ENCODE data around the gene GPT2. TPM values are rescaled to one million over a fixed set of nuclear protein-coding genes. Genes with fewer than 3 reads are reported as not detected.
A peak's percentile ranks its signal among the peaks of the same experiment; 100 is the strongest.

GPT2 gene
- total RNA-seq, 2 donors from 2014 or later = 49.8 to 64.6 TPM

GRCh38 chr16:46850619-46851555 lies 33.3 kb upstream of the GPT2 start:
- Histone ChIP-seq H3K27me3 (replicated peaks; ENCODE audit: insufficient read depth) (no peaks in the 10 kb centered on the region), H3K36me3 (no peaks in the 10 kb centered on the region), H3K4me3 (no peak overlapping the region), H3K4me1 (replicated peaks) (no peaks in the 10 kb centered on the region), H3K27ac (no peak overlapping the region), H3K9me3 (no peaks in the 10 kb centered on the region)
- 80% methylated on average over 5 of the region's 5 CpGs for WGBS
- DNase-seq (ENCODE audit: low spot score) = no peak
- TF ChIP-seq POLR2AphosphoS5 (IDR thresholded peaks at IDR 0.05) (no peak), POLR2A (IDR thresholded peaks at IDR 0.05) (no peak)
- TF ChIP-seq, protein P1, sequence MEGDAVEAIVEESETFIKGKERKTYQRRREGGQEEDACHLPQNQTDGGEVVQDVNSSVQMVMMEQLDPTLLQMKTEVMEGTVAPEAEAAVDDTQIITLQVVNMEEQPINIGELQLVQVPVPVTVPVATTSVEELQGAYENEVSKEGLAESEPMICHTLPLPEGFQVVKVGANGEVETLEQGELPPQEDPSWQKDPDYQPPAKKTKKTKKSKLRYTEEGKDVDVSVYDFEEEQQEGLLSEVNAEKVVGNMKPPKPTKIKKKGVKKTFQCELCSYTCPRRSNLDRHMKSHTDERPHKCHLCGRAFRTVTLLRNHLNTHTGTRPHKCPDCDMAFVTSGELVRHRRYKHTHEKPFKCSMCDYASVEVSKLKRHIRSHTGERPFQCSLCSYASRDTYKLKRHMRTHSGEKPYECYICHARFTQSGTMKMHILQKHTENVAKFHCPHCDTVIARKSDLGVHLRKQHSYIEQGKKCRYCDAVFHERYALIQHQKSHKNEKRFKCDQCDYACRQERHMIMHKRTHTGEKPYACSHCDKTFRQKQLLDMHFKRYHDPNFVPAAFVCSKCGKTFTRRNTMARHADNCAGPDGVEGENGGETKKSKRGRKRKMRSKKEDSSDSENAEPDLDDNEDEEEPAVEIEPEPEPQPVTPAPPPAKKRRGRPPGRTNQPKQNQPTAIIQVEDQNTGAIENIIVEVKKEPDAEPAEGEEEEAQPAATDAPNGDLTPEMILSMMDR (IDR thresholded peaks at IDR 0.05) = no peak
- intact Hi-C loops (cut with DNase I) = no loop called here

- WGBS = 71% methylated on average over 3 of the region's 3 CpGs
- intact Hi-C loops (cut with DNase I) = no loop called here
- no peaks in the 10 kb centered on the region for H3K27me3 ChIP-seq (replicated peaks; ENCODE audit: insufficient read depth)
Measured at GRCh38 chr16:46852130-46852529, 32.0 kb upstream of the GPT2 start.

GRCh38 chr16:46853713-46854443 lies 30.3 kb upstream of the GPT2 start:
- TF ChIP-seq POLR2AphosphoS5 (IDR thresholded peaks at IDR 0.05) (peak; percentile 77), POLR2A (IDR thresholded peaks at IDR 0.05) (no peak)
- TF ChIP-seq, protein P1 (IDR thresholded peaks at IDR 0.05) = peak; percentile 51 to 91 (median 80)
- DNase-seq (ENCODE audit: low spot score) = peak; percentile 80
- no peak overlapping the region for H3K4me3 ChIP-seq
- H3K27ac ChIP-seq = peak overlapping the region in 1 of 2 donors; percentile 44
- WGBS = 18% methylated on average over 5 of the region's 5 CpGs
- H3K36me3 ChIP-seq = no peaks in the 10 kb centered on the region
- H3K27me3 ChIP-seq (replicated peaks; ENCODE audit: insufficient read depth) = no peaks in the 10 kb centered on the region
- intact Hi-C loops (cut with DNase I) = loop anchor here (2.0 kb wide), 1 partner anchor 55 kb away; no protein-coding TSS in a partner anchor
- H3K4me1 ChIP-seq (replicated peaks) = no peaks in the 10 kb centered on the region
- no peaks in the 10 kb centered on the region for H3K9me3 ChIP-seq

More at GRCh38 chr16:46852130-46852529, 32.0 kb upstream of the GPT2 start:
- Histone ChIP-seq H3K27ac (no peak overlapping the region), H3K4me1 (replicated peaks) (no peaks in the 10 kb centered on the region), H3K4me3 (no peak overlapping the region), H3K36me3 (no peaks in the 10 kb centered on the region), H3K9me3 (no peaks in the 10 kb centered on the region)
- no peak for DNase-seq (ENCODE audit: low spot score)
- TF ChIP-seq, protein P1 (IDR thresholded peaks at IDR 0.05) = no peak
- no peak for TF ChIP-seq POLR2A (IDR thresholded peaks at IDR 0.05)
- no peak for TF ChIP-seq POLR2AphosphoS5 (IDR thresholded peaks at IDR 0.05)

DNA sequence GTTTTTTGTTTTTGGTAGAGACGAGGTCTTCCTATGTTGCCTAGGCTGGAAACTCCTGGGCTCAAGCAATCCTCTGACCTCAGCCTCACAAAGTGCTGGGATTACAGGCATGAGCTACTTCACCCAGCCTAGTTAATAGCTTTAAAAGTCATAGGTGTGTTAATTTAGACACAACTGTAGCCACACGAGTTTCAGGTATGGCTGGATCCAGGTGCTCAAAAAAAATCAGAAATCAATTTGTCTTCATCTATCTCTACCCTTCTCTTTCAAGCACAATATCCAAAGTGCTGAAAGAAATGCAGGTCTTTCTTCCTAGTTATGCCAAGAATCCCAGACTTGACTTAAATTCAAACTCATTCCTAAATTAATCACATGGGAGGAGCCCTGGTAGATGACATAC lies 29.3 kb upstream of the GPT2 start:
- TF ChIP-seq POLR2AphosphoS5 (IDR thresholded peaks at IDR 0.05) = no peak
- TF ChIP-seq, protein P1 (IDR thresholded peaks at IDR 0.05) = no peak
- no peak for TF ChIP-seq POLR2A (IDR thresholded peaks at IDR 0.05)
- no peak overlapping the region for H3K27ac ChIP-seq
- H3K4me1 ChIP-seq (replicated peaks) = no peaks in the 10 kb centered on the region
- no peaks in the 10 kb centered on the region for H3K36me3 ChIP-seq
- intact Hi-C loops (cut with DNase I) = loop anchor here (2.0 kb wide), 1 partner anchor 54 kb away; no protein-coding TSS in a partner anchor
- no peaks in the 10 kb centered on the region for H3K27me3 ChIP-seq (replicated peaks; ENCODE audit: insufficient read depth)
- DNase-seq (ENCODE audit: low spot score) = no peak
- H3K9me3 ChIP-seq = no peaks in the 10 kb centered on the region
- H3K4me3 ChIP-seq = no peak overlapping the region
- WGBS = 96% methylated on average over 2 of the region's 2 CpGs
